Natural killer cell treated with Interleukin-12 subunit alpha and Interleukin-12 subunit beta and Interleukin-15 and Interleukin-18, amount 100 ng/mL, for 72 hours (primary cell): ENCODE results near the gene KCNB1. TPM values are rescaled to one million over a fixed set of nuclear protein-coding genes. Genes with fewer than 3 reads are reported as not detected.

Source experiments
- ATAC-seq, 2 donors: fragments of 150-1000 bp; cut with Tn5 transposase in 1 of 2; sonication (Bioruptor Pico), chemical (Tn5 transposase) in 1 of 2; 2 replicates each; pipeline ENCODE4 v1.10.0; 2021
- DNase-seq: peaks from one replicate; pipeline ENCODE4 v3.0.0; 2022; ENCODE audit warnings: low spot score
- H3K27ac Mint-ChIP-seq, 2 donors: 1 replicate in 1 of 2; 2 replicates in 1 of 2; pipeline ENCODE4 v1.8.0; 2022; ENCODE audit warnings: mixed read lengths in 2 of 2, mild to moderate bottlenecking in 1 of 2, moderate library complexity in 1 of 2
- H3K27me3 Mint-ChIP-seq, 2 donors: 1 replicate in 1 of 2; 2 replicates in 1 of 2; pipeline ENCODE4 v1.8.0; 2022; ENCODE audit warnings: mixed read lengths in 2 of 2
- H3K36me3 Mint-ChIP-seq: one replicate; pipeline ENCODE4 v1.8.0; 2022; ENCODE audit warnings: mixed read lengths
- H3K4me1 Mint-ChIP-seq, 2 donors: 1 replicate in 1 of 2; 2 replicates in 1 of 2; pipeline ENCODE4 v1.8.0; 2022; ENCODE audit warnings: low read depth in 2 of 2, mixed read lengths in 2 of 2, mild to moderate bottlenecking in 1 of 2
- H3K4me3 Mint-ChIP-seq: one replicate; pipeline ENCODE4 v1.8.0; 2022; ENCODE audit warnings: mixed read lengths
- H3K9me3 Mint-ChIP-seq: 2 replicates; pipeline ENCODE4 v1.8.0; 2022; ENCODE audit warnings: mixed read lengths
- total RNA-seq, 2 donors: library from RNA; stranded (reverse); gene quantifications; one replicate each; pipeline ENCODE4 v1.2.3, GENCODE V29; 2022

KCNB1 gene
- total RNA-seq, 2 donors from 2014 or later = not detected

DNA sequence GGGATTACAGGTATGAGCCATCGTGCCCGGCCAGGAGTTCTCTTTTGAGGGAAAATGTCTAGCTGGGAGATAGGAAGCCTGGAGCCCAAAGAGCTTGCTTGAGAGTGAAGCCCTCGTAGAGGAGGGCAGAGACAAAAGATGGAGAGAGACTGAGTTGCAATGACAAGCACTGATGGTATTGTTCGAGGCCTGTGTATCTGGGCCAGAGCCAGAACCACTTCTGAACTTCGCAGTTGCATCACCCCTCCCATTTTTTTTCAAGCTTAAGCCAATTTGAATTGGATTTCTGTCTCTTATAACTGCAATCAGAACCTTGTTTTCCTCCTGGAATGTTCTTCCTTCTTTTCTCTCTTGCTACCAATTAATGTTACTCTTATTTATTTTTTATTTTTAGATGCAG lies 83.1 kb downstream of the KCNB1 start:
- Mint-ChIP-seq H3K9me3 (no peaks in the 10 kb centered on the region), H3K4me1 (no peaks in the 10 kb centered on the region), H3K27me3 (peaks cover 10 to 17% of the 10 kb centered on the region in 2 donors), H3K4me3 (no peak overlapping the region), H3K36me3 (no peaks in the 10 kb centered on the region), H3K27ac (no peak overlapping the region)
- no peak for DNase-seq
- no peak for ATAC-seq

DNA sequence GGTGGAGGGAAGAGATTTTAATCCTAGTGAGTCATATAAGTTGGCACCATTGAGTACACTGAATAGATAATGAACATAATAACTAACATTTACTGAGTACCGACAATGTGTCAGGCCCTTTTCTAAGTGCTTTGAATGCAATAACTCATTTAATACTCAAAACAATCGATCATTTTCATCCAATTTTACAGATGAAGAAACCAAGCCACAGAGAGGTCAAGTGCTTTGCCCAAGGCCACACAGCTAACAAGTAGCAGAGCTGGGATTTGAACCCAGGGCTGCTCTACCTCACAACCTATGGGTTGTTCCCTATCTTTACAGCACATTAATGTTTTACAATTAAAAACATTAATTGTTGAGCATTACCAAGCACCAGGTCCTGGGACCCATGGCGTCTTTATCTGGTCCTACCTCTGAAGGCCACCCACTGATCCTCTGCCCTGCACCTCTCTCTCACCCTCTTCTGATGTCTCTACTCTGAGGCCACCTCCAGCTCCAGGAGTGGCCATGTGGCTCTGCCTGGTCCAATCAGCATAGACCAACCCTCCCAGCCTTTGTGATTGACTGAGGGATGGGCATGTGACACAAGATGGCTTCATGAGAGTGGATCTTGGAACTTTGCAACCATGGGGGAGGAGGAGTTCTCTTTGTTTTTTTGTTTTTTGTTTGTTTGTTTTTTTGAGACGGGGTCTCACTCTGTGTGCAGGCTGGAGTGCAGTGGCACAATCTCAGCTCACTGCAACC lies 83.9 kb downstream of the KCNB1 start:
- H3K36me3 Mint-ChIP-seq = no peaks in the 10 kb centered on the region
- H3K9me3 Mint-ChIP-seq = no peaks in the 10 kb centered on the region
- peaks cover 10 to 13% of the 10 kb centered on the region in 2 donors for H3K27me3 Mint-ChIP-seq
- H3K4me3 Mint-ChIP-seq = no peak overlapping the region
- H3K4me1 Mint-ChIP-seq = no peaks in the 10 kb centered on the region
- H3K27ac Mint-ChIP-seq = no peak overlapping the region
- DNase-seq (no peak), ATAC-seq (no peak)

DNA sequence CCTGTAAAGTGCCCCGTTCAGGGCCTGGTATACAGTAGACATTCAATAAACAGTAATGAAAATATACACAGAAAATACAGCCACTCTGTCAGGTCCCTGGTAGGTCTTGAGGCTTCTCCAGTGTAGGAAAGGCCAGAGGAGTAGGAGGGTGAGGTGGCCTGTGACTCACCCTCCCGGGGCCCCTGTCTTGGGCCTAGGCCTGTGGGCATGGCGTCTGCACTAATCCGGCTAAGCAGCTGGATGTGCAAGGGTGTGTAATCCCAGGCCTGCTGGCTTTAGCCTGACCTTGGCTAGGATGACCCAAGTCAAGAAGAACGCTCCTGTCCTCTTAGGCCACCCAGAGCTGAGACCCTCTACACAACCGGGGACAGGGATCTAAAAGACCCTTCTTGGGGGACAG lies 84.9 kb downstream of the KCNB1 start:
- DNase-seq (no peak), ATAC-seq (peak in 1 of 2 donors; percentile 26)
- Mint-ChIP-seq H3K4me1 (no peaks in the 10 kb centered on the region), H3K27me3 (peaks cover 7 to 8% of the 10 kb centered on the region in 2 donors), H3K9me3 (no peaks in the 10 kb centered on the region), H3K36me3 (no peaks in the 10 kb centered on the region), H3K4me3 (no peak overlapping the region), H3K27ac (no peak overlapping the region)

DNA sequence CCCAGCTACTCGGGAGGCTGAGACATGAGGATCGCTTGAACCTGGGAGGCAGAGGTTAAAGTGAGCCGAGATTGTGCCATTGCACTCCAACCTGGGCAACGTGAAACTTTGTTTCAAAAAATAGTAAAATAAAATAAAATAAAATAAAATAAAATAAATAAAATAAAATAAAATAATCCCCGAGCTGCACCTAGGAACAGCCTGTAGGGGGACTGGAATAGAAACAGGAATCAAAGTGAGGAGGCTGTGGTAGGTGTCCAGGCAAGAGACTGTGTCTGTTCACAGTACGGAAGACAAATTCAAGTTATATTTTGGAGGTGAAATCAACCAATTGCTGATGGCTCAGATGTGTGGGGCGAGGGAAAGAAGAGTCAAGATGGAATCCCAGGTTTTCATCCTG lies 86.2 kb downstream of the KCNB1 start:
- H3K27ac Mint-ChIP-seq = no peak overlapping the region
- H3K27me3 Mint-ChIP-seq = peaks cover 11 to 12% of the 10 kb centered on the region in 2 donors
- no peak overlapping the region for H3K4me3 Mint-ChIP-seq
- H3K4me1 Mint-ChIP-seq = no peaks in the 10 kb centered on the region
- H3K36me3 Mint-ChIP-seq = no peaks in the 10 kb centered on the region
- no peak for DNase-seq
- no peaks in the 10 kb centered on the region for H3K9me3 Mint-ChIP-seq
- ATAC-seq = no peak

DNA sequence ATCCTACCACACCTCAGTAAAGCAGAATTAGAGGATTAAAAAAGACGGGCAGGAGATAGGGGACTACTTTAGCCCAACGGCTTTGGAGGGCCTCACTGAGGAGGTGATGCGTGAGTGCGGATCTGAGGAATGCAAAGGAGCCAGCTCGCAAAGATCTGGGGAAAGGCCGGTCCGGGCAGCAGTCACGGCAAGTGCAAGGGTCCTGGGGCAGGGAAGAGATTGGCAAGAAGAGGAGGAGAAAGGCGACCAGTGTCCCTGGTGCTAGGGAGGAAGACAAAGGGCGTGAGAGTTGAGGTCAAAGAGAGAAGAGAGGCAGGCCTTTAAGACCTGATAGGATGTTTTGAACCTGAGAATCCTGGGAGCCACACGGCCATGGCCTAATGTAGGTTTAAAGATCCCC lies 86.8 kb downstream of the KCNB1 start:
- ATAC-seq (no peak), DNase-seq (no peak)
- H3K9me3 Mint-ChIP-seq = no peaks in the 10 kb centered on the region
- H3K4me3 Mint-ChIP-seq = no peak overlapping the region
- H3K27me3 Mint-ChIP-seq = peaks cover 11 to 12% of the 10 kb centered on the region in 2 donors
- H3K4me1 Mint-ChIP-seq = no peaks in the 10 kb centered on the region
- no peaks in the 10 kb centered on the region for H3K36me3 Mint-ChIP-seq
- H3K27ac Mint-ChIP-seq = no peak overlapping the region

DNA sequence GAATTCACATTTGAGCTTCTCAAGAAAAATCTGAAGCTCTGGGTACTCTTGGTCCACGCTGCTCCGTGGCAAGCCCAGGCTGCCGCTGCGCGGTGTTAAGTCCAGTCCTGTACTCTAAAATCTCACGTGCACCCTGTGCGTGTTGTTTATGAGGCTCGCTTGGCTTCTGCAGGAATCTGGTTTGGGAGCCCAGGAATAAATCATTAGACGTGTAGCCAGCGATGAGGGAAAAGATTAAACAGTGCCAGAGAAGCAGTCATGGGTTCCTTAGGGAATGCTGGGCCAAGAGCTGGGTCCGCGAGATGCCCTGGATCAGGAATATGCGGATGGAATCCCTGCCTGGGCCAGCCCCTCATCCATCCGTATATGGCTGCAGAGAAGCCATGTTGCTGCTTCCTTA lies 87.3 kb downstream of the KCNB1 start:
- Mint-ChIP-seq H3K4me1 (no peaks in the 10 kb centered on the region), H3K4me3 (no peak overlapping the region), H3K27ac (no peak overlapping the region), H3K36me3 (no peaks in the 10 kb centered on the region), H3K9me3 (no peaks in the 10 kb centered on the region), H3K27me3 (peaks cover 11 to 12% of the 10 kb centered on the region in 2 donors)
- no peak for DNase-seq
- no peak for ATAC-seq

DNA sequence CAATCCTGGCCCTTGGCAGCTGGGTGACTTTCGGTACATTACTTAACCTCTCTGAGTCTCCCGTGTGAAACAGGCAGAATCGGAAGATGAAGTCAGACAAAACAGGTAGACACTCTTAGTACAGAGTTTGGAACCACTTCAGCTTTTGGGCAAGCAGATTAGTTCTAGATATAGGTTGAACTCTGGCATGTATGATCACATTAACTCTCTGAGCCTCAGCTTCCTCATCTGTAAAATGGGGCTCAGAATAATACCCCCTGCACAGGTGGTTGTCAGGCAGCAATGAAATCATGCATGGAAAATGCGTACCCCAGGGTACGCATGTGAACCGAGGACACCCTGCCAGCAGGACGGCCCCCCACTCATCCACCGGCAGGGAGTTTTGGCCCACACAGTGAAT lies 87.7 kb downstream of the KCNB1 start:
- Mint-ChIP-seq H3K27me3 (peaks cover 13% of the 10 kb centered on the region in 2 donors), H3K36me3 (no peaks in the 10 kb centered on the region), H3K9me3 (no peaks in the 10 kb centered on the region), H3K4me3 (no peak overlapping the region), H3K27ac (no peak overlapping the region), H3K4me1 (no peaks in the 10 kb centered on the region)
- no peak for ATAC-seq
- no peak for DNase-seq

DNA sequence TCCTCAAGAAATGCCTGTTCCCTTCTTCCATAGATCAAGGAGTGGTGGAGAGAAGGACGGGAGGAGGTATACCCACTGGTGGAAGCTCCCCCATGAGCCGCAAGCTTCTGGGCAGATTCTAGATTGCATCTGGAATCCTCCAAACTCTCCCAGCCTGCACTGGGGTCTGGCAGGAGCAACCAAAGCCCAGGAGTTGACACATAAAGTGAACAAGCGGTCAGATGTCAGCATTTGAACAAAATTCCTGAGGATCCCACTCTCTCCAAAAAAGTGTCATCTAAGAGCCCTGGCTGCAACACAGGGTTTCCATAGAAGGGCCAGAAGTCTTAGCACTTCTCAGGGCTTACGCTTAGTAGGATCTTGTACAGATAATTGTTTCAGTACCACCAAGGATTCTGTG lies 88.2 kb downstream of the KCNB1 start:
- Mint-ChIP-seq H3K36me3 (no peaks in the 10 kb centered on the region), H3K27ac (no peak overlapping the region), H3K27me3 (peaks cover 16 to 18% of the 10 kb centered on the region in 2 donors), H3K4me3 (no peak overlapping the region), H3K9me3 (no peaks in the 10 kb centered on the region), H3K4me1 (no peaks in the 10 kb centered on the region)
- DNase-seq (no peak), ATAC-seq (no peak)

DNA sequence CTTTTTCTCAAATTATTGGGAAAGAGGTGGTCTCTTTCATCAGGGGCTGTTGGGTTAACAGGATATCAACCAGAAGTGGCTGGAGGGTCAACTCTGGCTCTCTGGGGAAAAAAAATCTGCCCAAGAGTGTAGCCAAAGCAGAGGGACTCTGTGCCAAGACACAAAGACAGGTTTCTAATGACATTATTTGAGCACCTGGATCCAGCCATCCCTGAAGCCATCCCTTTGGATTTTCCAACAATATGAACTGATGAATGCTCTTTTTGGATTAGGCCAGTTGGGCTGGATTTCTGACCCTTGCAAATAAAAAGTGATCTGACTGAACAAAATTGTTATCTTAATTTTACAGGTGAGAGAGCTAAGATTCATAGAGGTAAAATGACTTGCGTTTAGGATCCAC lies 88.7 kb downstream of the KCNB1 start:
- Mint-ChIP-seq H3K4me1 (no peaks in the 10 kb centered on the region), H3K27ac (no peak overlapping the region), H3K36me3 (no peaks in the 10 kb centered on the region), H3K4me3 (no peak overlapping the region), H3K9me3 (no peaks in the 10 kb centered on the region), H3K27me3 (peaks cover 19 to 23% of the 10 kb centered on the region in 2 donors)
- ATAC-seq (no peak), DNase-seq (no peak)

DNA sequence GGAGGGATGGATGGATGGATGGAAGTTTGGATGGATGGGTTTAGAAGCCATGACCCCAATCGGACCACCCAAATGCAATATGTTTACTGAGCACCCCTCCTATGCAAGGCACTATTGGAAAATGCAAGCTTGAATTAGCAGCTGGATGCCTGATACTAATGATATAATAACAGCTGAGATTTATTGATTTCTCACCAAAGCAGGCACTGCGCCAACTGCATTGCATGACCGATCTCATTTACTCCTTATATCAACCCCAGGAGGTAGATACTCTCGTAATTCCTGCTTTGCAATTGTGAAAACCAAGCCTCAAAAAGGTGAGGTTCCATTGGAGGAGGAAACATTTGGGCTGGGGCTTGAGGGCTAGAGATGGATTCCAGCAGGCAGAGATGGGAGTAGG lies 89.7 kb downstream of the KCNB1 start:
- no peaks in the 10 kb centered on the region for H3K36me3 Mint-ChIP-seq
- no peaks in the 10 kb centered on the region for H3K9me3 Mint-ChIP-seq

DNA sequence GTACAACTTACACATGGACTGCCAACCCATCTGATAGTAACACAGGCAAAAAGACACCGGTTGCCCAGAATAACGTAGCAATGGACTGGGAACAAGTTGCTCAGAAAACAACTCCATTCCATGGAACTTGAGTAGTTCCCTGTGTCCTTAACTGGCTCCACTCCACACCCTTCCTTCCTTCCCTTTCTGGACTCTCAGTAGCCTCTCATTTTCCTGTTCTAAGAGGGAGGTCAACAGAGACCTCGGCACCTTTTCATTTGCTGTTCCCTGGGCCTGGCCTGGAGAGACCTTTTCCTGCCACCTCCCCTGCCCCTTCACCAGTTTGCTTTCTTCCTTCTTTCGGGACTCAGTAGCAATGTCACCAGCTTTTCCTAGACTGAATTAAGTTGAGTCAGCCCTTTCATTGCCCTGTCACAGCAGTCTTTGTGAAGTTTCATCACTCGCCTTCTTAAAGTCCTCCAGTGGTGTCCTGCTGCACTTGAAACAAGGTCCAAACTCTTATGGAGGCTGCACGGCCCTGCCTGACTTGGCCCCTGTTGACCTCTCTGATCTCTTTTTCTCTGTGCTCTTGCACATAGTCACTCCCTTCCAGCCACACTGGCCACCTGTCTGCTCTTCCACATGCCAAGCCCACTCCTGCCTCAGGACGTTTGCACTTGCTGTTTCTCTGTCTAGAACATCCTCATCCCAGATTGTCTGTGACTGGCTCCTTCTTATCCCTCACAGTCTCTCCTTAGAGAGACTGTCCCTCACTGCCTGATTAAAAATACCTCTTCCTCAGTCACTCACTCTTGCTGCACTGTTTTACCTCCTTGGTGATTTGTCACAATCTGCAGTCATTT lies 90.8 kb downstream of the KCNB1 start:
- Mint-ChIP-seq H3K36me3 (no peaks in the 10 kb centered on the region), H3K9me3 (no peaks in the 10 kb centered on the region), H3K27ac (no peak overlapping the region), H3K27me3 (peaks cover 33 to 43% of the 10 kb centered on the region in 2 donors), H3K4me3 (no peak overlapping the region), H3K4me1 (no peaks in the 10 kb centered on the region)
- ATAC-seq (no peak), DNase-seq (no peak)

More for the DNA sequence above, 89.7 kb downstream of the KCNB1 start:
- Mint-ChIP-seq H3K27ac (no peak overlapping the region), H3K4me3 (no peak overlapping the region), H3K27me3 (peaks cover 27 to 32% of the 10 kb centered on the region in 2 donors), H3K4me1 (no peaks in the 10 kb centered on the region)
- no peak for DNase-seq
- no peak for ATAC-seq

DNA sequence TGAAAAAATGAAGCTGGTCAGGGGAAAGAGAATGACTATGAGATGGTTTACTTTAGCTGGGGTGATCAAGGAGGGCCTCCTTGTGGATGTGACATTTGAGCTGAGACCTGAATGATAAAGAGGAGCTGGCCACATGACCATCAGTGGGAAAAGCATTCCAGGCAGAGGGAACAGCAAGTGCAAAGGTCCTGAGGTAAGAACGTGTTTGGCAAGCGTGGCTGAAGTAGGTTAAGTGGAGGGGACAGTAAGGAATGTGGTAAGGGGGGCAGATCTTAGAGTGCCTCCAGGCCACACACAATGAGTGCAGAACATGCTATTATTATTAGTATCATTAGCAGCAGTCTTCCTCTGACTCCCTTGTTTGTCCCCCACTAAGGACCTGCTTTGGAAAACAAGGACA lies 92.6 kb downstream of the KCNB1 start:
- Mint-ChIP-seq H3K27ac (no peak overlapping the region), H3K4me1 (peaks cover 0 to 2% of the 10 kb centered on the region in 2 donors), H3K4me3 (no peak overlapping the region), H3K9me3 (no peaks in the 10 kb centered on the region), H3K27me3 (peaks cover 37 to 50% of the 10 kb centered on the region in 2 donors), H3K36me3 (no peaks in the 10 kb centered on the region)
- no peak for DNase-seq
- no peak for ATAC-seq

DNA sequence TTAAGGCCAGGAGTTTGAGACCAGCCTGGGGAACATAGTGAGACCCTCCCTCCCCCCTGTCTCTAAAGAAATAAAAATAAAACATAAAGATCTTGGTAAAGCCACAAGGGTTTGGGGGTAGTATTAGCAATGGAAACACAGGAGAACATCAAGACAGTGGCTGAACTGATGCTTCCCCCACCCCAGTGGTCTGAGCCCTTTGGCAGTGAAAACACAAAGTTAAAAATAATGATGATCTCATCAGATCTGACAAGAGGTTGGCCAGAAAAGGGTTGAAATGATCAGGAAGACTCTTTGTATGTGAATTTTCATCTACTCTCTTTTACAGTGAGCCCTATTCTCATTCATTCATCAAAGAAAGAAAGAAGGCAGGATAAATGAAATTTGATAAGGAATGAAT lies 93.7 kb downstream of the KCNB1 start:
- no peak overlapping the region for H3K27ac Mint-ChIP-seq
- no peaks in the 10 kb centered on the region for H3K9me3 Mint-ChIP-seq
- H3K4me3 Mint-ChIP-seq = no peak overlapping the region
- no peak for ATAC-seq
- H3K27me3 Mint-ChIP-seq = peaks cover 40 to 56% of the 10 kb centered on the region in 2 donors
- no peak for DNase-seq
- H3K4me1 Mint-ChIP-seq = peaks cover 0 to 6% of the 10 kb centered on the region in 2 donors
- H3K36me3 Mint-ChIP-seq = no peaks in the 10 kb centered on the region

DNA sequence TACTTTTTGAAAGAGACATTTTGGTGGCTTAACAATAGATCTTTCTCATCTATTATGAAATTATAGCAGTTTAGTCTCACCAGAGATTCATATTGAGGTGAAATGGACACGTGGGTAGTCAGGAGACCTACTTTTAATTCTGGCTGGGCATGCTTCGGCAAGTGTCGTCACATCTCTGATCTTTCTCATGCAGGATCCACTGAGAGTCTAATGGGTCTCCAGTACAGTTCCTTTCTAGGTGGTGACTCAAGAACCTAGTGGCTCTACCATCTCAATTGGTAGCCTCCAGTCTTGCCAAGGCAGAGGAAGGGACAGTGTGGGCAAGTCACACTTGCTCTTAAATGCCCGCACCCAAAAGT lies 94.9 kb downstream of the KCNB1 start:
- ATAC-seq (no peak), DNase-seq (no peak)
- no peaks in the 10 kb centered on the region for H3K9me3 Mint-ChIP-seq
- no peak overlapping the region for H3K4me3 Mint-ChIP-seq
- H3K36me3 Mint-ChIP-seq = no peaks in the 10 kb centered on the region
- peaks cover 39 to 65% of the 10 kb centered on the region in 2 donors for H3K27me3 Mint-ChIP-seq
- no peak overlapping the region for H3K27ac Mint-ChIP-seq
- peaks cover 0 to 6% of the 10 kb centered on the region in 2 donors for H3K4me1 Mint-ChIP-seq
